HG02885 (cell line): Measurements from ENCODE around the gene ISG20.
"Not testable (repeated sequence)": the region's sequence is repeated elsewhere in the genome, so short reads cannot be mapped to it uniquely, and the experiment has no call there.

Experiments
- ATAC-seq: cut with Tn5 transposase; IDR thresholded peaks from one replicate; pipeline ENCODE4 v1.9.1; 2021; ENCODE audit warnings: mild to moderate bottlenecking; ENCODE audit not compliant: unreplicated experiment, poor library complexity

Gene ISG20

GRCh38 chr15:88617790-88618189, 21.0 kb upstream of the ISG20 start:
- no peak for ATAC-seq

- no peak for ATAC-seq
These were observed 20.1 kb upstream of the ISG20 start for GRCh38 chr15:88618686-88619085.

GRCh38 chr15:88619796-88620195, 19.0 kb upstream of the ISG20 start:
- no peak for ATAC-seq

- ATAC-seq: peak; percentile 96
These were observed 17.6 kb upstream of the ISG20 start, which contains the start of gene AEN for GRCh38 chr15:88620995-88621772. TSS of gene AEN (plus strand) at chr15:88621340. CDS start at chr15:88626210, 4,870 bp downstream.

- ATAC-seq: peak; percentile 41
These were observed 16.8 kb upstream of the ISG20 start for GRCh38 chr15:88621789-88622604.

GRCh38 chr15:88622605-88622975, 16.2 kb upstream of the ISG20 start:
- no peak for ATAC-seq

GRCh38 chr15:88623061-88623460, 15.8 kb upstream of the ISG20 start:
- ATAC-seq: no peak

GRCh38 chr15:88623632-88624031, 15.2 kb upstream of the ISG20 start:
- ATAC-seq: no peak

GRCh38 chr15:88624156-88624970, 14.5 kb upstream of the ISG20 start:
- ATAC-seq: peak; percentile 30

- no peak for ATAC-seq
These were observed 13.8 kb upstream of the ISG20 start for GRCh38 chr15:88624971-88625490.

- ATAC-seq: no peak
These were observed 12.7 kb upstream of the ISG20 start for GRCh38 chr15:88625943-88626741.

GRCh38 chr15:88627463-88627862, 11.4 kb upstream of the ISG20 start:
- ATAC-seq: peak; percentile 40

- ATAC-seq: no peak
These were observed 10.7 kb upstream of the ISG20 start for GRCh38 chr15:88628018-88628654.

- ATAC-seq: no peak
These were observed 9.7 kb upstream of the ISG20 start for GRCh38 chr15:88629071-88629470.

- ATAC-seq: no peak
These were observed 8.6 kb upstream of the ISG20 start for GRCh38 chr15:88630141-88630721.

GRCh38 chr15:88630798-88631463, 7.9 kb upstream of the ISG20 start:
- ATAC-seq: no peak

- ATAC-seq: no peak
These were observed 7.3 kb upstream of the ISG20 start for GRCh38 chr15:88631464-88632028.

GRCh38 chr15:88632797-88633196, 6.0 kb upstream of the ISG20 start:
- not testable (repeated sequence) for ATAC-seq
